NAMALWA (cell line): ENCODE results near the gene RAI14.
"Not testable (repeated sequence)": the region's sequence is repeated elsewhere in the genome, so short reads cannot be mapped to it uniquely, and the experiment has no call there.

Experiments
- DNase-seq: peaks from one replicate; pipeline ENCODE4 v3.0.0-alpha.2; 2015; ENCODE audit warnings: low spot score

Gene RAI14

DNA sequence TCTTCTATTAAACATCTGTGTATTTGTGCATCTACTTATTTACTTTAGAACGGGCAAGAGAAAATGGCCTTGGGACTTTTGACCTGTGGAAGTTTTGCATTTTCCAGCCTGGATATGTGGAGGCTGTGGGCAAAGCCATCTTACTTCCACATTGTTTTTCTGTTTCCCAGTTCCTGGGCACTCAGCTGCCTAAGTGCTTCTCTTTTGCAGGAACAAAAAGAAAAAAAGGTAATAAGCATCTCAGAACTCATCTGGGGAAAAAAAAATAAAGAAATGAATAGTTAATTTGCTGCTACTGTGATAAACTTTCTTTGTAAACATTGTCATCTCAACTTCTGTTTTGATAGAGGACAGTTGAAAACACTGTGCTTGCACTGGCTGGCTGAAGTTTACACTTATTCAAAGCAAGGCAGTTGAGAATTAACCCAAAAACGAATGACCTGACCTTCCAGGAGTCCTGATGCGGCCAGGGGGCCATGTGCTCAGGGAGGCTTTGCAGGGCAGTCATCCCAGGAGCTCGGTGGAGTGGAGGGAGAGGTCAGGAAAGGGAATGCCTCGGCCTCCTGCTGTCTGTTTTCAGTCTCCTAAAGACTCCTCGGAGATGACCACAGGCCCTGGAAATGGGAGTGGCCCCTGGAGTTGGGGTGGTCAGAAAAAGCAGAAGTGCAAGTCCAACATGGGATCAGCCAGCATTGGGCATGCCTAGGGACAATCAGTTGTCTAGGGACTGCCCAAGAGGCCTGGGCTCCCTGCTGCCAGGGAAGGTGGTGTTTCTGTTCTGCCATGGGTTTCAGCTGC is 75.5 kb downstream of the RAI14 start:
- no peak for DNase-seq

DNA sequence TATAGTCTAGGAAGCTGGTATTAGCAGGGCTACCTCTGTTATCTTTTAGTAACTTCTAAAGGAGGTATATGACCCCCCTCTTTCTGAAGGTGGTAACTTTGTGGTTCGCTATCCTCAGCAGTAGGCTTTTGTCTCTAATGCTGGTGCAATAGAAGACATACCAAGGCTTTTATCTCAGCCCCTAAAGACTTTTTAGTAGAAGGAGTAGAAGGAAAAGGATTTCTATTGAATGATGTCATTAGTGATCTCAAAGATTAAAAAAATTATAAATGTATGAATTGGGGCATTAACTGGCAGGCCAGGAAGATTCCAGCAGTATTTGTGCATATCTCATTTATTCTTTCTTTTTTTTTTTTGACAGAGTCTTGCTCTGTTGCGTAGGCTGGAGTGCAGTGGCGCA is 78.2 kb downstream of the RAI14 start:
- no peak for DNase-seq

DNA sequence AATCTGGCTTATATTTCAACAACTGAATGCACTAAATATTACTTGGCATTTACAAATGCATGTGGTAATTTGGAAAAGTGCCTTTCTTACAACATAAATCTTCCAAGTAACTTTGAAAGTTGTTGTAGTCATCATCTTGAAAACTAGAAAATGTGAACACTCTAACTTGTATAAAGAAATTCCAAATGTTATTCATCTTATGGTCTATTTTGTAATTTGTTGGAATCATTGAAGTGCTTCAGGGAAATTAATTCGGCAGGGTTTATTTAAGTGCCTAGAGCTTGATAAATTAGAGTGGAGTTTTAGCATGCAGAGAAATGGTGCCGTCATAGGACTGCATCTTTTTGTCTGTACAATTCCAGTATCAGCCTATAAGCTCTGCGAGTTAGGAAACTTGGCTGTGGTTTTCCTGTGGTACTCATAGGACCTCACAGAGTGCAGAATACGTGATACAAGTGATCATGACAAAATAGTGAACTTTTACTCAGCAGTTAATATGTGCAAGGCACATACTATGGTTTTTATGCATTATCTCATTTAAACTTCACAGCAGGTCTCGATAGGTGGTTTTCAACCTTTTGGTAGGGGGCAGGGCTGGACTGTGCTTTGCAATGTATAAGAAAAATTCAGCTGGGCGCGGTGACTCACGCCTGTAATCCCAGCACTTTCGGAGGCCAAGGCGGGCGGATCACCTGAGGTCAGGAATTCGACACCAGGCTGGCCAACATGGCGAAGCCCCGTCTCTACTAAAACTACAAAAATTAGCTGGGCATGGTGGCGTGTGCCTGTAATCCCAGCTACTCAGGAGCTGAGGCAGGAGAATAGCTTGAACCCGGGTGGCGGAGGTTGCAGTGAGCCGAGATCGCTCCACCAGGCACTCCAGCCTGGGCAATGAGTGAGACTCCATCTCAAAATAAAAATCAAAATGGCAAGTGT is 79.6 kb downstream of the RAI14 start:
- no peak for DNase-seq

DNA sequence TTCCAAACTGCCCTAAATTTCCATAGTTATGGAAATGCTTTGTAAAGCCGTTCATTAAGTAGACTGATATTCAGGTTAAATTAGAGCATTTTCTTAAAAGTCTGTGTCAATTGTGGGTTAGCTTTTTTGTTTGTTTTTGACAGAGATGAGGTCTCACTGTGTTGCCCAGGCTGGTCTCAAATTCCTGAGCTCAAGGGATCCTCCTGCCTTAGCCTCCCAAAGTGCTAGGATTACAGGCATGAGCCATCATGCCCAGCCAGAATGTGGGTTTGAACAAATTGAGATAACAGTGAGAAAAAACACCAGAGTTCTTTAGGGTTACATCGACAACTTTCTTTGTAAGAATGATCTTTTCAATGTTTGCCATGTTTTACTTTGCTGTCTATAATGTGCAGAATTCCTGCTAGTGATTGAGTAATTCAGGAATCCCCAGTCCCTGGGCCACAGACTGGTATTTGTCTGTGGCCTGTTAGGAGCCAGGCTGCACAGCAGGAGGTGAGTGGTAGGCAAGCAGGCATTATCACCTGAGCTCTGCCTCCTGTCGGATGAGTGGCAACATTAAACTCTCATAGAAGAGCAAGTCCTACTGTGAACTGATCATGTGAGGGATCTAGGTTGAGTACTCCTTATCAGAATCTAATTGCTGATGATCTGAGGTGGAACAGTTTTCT is 80.5 kb downstream of the RAI14 start:
- DNase-seq, result no peak

DNA sequence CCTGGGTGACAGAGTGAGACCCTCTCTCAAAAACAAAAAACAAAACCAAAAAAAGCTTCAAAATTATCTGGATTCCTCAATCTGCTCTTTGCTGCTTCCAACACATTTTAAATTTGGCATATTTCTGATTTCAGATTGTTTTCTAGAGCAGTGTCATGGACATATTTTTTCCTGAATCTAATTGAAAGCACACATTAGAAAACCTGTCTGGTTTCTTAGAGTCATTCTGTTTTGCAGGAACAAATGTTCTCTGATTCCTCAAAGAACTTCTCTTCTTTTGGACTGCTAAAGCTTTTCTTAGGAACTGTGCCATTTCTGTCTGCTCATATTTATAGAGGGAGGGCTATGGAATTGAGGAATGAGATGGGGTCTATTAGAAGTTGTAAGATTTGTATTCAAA is 81.6 kb downstream of the RAI14 start:
- DNase-seq, result no peak

DNA sequence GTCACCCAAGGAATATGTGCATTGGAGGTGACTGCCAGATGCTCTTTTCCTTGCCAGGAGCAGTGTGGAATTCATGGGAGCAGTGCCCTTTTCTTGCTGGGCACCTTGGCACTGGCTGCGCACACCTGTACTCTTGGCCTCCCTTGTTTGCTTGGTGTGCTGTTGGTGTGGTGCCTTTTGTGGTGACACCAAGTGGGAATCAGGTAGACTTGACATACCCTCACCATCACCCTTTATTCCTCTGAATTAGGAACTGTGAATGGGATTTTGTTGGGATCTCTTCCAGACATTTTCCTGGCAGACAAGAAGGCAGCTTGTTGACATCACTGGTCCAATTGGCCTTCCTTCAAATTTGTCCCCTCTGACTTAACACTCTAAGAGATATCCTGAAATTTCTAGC is 82.3 kb downstream of the RAI14 start:
- DNase-seq, result no peak

DNA sequence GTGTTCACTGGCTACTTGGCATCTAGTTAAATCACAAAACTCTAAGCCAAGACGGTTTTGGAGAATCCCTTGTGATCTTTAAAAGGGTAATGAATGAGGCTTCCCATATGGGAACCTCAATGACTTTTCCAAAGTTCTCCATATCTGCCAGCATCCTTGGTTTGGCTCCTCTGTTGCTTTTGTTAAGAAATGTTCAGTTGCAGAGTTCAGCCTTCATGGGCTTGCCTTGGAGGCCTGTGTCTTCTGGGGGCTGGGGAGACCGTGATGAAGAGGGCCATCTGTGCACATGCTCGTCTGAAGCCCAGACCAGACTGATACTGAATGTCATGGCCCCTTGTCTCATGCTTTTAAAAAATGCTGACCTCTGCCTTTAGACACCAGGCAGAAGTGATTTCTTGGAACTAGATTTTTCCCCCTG is 84.3 kb downstream of the RAI14 start:
- no peak for DNase-seq

DNA sequence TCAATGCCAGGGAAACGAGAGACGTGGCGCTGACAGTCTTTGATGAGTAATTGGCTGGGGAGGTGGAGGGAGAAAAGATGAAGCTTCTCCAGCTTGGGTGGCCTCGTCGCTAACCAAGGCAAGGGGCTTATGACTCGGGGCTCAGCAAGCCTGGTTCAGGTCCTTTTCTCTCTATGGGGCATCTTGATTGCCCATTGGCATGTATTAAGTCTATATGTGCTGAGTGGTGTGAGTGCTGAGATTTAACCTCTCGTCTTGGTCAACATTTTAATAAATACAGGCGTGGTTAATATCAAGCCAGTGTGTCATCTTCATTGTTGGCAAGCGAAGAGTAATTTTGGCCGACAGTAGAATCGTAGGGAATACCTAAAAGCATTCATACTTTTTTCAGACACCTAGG is 85.9 kb downstream of the RAI14 start:
- DNase-seq, result no peak

DNA sequence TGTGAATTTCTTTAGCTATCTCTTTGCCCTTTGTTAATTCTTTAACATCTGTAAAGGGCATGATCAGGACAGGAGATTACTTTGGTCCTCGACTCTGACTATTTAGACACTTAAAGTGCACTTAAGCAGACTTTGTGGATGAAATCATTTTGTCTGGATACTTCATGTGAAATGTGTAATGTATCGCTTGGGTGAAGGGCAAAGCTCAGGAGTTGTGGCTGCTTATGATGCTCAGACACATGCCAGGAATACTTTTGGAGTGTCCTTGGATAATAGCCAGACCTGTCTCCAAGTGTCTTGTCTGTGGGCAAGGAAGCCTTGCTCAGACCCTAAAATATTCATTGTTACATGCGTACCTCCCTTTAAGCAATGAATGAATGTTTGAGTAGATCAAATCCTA is 87.8 kb downstream of the RAI14 start:
- no peak for DNase-seq

DNA sequence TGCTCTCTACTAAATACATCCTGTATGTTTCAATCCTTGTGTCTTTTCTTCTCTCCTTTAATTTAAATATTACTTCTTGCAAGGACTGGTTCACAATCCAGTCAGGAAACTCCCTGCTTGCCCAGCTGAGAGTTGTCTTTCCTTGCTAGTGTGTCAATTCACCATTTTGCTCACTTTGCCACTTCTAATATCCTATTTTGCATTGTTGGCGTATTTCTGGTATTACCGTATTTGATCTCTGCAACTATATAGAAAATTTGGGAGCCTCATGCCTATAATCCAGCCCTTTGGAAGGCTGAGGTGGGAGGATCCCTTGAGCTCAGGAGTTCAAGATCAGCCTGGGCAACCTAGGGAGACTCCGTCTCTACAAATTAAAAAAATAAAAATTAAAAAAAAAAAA is 92.3 kb downstream of the RAI14 start:
- no peak for DNase-seq

DNA sequence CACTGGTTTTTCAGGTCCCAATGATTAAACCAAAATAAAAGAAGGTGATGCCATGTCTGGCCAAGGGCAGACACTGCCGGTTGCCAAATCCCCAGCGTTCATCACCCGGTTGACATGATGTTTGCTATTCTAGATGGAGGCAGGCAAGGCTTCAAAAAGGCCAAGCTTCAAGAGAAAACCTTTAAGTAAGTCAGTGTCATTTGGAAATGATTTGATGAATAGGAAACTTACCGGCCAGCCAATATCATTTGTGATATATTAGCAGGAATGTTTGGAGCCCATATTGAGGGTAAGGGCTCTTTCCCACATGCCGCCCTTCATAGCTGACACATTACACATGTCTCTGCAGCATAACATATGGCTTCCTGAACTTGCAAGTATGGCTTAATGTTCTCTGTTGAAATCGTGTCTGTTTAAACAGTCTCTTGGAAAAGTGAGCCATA is 93.3 kb downstream of the RAI14 start:
- DNase-seq, result no peak

DNA sequence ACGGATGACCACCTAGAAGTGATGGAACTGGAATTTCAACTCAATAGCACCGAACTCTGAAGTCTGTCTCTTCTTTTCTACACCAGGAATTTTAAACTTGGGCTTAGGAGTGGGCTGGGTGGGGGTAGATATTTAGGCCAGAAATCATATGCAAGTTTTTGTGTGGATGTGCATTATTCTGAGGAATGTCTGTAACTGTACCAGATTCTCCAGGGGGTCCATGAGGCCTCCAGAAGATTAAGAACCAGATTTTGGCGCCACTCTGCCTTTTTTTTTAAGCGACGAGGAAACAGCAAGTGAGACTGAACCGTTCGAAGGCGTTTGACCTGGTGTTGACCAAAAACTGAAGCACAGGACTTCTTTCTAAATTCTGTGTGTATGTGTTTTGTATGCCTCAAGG is 94.1 kb downstream of the RAI14 start:
- DNase-seq, result no peak

DNA sequence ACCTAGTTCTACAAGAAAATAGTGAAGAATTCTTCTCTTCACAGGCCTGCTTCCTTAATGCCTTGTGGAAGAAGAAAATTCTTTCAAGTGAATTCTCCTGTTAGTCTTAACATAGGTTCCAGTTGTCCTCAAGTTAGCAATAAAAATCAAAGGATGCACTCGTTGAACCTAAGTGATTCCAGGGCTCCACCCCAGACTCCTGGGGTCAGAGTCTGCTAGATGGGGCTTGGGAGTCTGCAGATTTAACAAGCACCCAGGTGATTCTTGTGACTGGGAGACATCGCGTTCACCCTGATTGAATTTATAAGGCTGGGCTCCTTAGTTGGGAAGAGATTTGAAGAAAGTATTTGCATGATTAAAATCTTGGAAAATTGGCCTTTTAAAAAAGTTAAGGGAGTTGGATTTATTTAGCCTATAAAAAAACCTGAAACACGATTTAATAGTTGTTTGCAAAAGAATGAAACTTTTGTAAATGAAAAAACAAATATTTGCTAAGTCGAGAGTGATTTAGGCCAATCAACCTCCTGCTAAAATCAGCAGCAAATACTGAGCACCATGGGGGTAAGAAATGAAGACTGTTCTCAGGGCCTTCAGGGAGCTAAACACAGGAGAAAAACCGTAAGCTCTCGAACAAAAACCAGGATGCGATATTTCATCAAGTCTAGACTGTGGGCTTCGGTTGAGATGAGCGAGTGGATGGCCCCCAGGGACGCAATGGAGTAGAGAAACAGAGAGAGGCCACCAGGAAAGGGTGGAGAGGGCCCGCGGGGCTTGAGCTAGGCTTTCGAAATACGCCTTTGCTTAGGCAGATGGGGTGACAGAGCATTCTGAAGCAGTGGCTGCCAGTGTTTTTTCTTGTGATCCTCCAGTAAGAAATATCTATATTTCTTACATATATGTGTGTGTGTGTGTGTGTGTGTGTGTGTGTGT is 95.9 kb downstream of the RAI14 start:
- no peak for DNase-seq

DNA sequence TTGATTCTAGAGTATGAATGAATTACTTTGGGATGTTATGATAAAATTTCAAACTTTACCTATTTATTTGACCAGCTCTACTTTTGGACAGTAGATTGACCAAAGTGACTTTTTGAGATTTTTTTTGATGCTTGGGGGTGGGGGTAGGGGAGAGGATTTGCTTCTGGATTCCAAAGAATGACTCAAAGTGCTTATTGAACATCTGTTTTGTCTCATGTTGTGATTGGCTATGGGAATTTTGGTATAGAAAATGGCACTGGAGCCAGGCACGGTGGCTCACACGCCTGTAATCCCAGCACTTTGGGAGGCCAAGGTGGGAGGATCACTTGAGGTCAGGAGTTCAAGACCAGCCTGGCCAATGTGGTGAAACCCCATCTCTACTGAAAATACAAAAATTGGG is 97.1 kb downstream of the RAI14 start:
- not testable (repeated sequence) for DNase-seq

DNA sequence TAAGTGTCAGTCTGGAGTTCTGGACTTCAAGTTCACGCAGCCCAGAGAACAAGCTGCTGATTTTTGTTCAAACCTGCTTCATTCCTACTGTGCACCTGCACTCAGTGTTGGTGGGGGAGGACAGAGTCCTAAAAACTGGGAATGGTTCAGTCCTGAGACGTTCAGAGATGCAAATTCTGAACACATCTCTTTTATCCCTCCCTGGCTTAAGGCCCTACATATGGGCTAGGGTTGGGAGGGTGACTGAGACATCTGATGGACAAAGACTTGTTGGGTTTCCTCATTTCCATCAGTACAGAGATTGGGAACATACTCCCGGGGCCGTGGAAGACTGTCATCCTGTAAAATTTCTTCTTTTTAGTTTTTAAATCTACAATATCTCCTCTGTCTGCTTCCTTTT is 99.8 kb downstream of the RAI14 start:
- DNase-seq, result no peak

DNA sequence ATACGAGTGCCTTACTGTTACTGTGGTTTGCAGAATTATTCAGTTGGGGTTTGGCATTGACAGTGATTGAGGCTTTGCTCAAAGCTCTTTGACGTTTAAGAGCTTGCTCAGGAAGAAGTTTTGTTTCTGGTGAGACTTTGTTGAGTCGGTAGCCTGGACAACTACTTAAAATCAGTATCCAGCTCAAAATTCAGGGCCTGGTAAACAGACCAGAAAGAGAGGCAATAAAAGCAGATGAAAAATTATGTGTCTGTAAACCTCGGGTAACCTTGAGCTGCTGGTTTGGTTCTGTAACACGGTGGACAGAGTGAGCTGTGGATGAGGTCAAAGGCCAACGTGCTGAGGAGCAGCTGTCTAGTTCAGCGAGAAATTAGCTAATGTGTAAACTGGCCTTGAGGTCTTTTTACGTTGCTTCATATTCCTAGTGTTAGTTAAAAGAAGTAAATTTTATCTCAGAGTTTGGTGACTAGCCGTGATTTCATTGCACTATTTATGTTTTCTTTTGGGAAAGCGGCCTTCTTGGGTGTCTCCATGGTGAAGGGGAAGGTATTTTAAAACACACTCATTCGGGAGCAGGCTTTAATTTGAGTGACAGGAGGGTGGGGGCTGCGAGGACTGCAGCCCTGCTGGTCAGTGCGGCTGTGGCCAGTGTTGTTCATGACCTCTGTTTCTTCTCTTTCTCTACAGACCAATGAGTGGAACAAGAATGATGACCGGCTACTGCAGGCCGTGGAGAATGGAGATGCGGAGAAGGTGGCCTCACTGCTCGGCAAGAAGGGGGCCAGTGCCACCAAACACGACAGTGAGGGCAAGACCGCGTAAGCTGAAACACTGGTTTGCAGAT is 100.9 kb downstream of the RAI14 start:
- DNase-seq, result no peak

DNA sequence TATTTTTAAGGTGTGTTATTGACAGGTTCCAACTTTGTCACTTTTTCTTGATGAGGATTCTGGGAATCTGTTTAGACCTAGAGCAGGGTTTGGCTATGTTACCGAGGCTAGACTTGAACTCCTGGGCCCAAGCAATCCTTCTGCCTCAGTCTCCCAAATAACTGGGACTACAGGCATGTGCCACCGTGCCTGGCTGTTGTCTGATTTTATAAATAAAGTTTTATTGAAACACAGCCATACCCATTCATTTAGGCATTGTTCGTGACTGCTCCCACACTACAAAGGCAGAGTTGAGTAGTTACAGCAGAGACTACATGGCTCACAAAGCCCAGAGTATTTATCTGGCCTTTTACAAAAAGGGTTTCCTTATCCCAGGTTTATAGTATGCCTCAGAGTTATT is 102.4 kb downstream of the RAI14 start:
- DNase-seq, result no peak

DNA sequence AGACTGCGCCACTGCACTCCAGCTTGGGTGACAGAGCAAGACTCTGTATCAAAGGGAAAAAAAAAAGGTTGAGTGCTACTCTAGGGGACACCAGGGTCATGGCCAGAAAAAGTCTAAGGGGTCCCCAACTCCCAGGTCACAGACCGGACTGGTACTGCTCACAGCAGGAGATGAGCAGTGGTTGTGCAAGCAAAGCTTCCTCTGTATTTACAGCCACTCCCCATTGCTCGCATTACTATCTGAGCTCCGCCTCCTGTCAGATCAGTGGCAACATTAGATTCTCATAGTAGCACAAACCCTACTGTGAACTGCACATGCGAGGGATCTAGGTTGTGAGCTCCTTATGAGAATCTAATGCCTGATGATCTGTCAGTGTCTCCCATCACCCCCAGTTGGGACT is 103.1 kb downstream of the RAI14 start:
- not testable (repeated sequence) for DNase-seq

DNA sequence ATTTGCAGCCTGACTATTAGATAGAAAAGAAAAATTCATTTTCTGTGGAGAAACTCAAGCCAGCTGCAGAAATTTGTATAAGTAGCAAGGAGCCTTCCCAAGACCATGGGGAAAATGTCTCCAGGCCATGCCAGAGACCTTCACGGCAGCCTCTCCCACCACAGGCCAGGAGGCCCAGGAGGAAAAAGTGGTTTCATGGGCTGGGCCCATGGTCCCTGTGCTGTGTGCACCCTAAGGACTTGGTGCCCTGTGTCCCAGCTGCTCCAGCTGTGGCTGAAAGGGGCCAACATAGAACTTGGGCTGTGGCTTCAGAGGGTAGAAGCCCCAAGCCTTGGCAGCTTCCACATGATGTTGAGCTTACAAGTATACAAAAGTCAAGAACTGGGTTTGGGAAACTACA is 109.5 kb downstream of the RAI14 start:
- DNase-seq, result no peak

DNA sequence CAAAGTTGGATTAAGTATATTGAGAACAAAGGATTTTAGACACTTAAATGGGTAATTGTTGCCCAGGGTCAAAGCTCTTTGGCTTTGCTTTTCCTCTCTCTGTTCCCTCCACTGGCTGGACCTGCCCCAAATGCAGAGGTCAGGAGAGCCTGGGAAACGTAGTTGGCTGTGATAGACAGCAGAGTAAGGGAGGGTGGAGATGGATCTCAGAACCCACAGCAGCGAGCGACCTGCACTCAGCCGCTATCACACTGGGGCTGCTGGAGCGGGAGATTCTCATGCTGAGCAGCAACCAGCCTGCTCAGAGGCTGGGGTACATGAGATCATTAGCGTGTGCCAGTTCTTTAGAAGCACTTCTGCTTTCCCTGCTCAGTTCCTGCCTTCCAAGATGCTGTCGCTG is 111.1 kb downstream of the RAI14 start:
- DNase-seq, result no peak

DNA sequence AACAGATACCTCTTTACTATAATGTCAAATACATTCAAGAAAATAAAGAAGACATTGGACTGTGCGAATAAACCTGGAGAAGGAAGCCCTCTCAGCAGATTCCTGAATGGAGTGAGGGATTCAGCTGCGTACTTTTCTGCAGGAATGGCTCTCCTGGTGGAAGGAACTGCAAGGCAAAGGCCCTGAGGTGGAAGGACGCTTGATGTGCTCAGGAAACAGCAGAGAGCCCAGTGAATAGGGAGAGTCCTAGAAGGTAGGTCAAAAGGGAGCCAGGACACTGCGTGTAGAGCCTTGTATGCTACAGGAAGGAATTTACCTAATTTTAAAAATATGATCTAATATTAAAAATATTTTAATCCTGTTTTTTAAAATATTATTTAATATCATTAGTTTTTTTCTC is 114.4 kb downstream of the RAI14 start:
- no peak for DNase-seq
